DMS 273 (cell line): ENCODE data around the gene RTEL1.

Experiments
- DNase-seq: peaks from one replicate; lab custom pipeline; 2025; ENCODE audit not compliant: unreplicated experiment; lab: John Stamatoyannopoulos, UW

Gene RTEL1

GRCh38 chr20:63739130-63740069, 81.3 kb downstream of the RTEL1 start, which contains the start of gene SLC2A4RG:
Gene SLC2A4RG (plus strand): TSS chr20:63739776. CDS start chr20:63739913, 137 bp downstream.
- DNase-seq, result peak; percentile 94

- peak; percentile 76 for DNase-seq
Measured at GRCh38 chr20:63740070-63740626, 82.0 kb downstream of the RTEL1 start.

GRCh38 chr20:63740627-63741353, 82.7 kb downstream of the RTEL1 start:
- DNase-seq, result peak; percentile 94

- DNase-seq, result no peak
Measured at GRCh38 chr20:63741354-63741675, 83.2 kb downstream of the RTEL1 start.

GRCh38 chr20:63741676-63742380, 83.7 kb downstream of the RTEL1 start:
- no peak for DNase-seq

GRCh38 chr20:63742381-63743024, 84.4 kb downstream of the RTEL1 start:
- DNase-seq, result no peak

GRCh38 chr20:63743210-63743970, 85.3 kb downstream of the RTEL1 start:
- no peak for DNase-seq

- no peak for DNase-seq
Measured at GRCh38 chr20:63744158-63744557, 86.0 kb downstream of the RTEL1 start.

GRCh38 chr20:63744574-63745423, 86.7 kb downstream of the RTEL1 start:
- no peak for DNase-seq

GRCh38 chr20:63745424-63745805, 87.3 kb downstream of the RTEL1 start:
- DNase-seq, result no peak
